A673 (cell line): Measurements from ENCODE around the gene NT5C1B. TPM values are rescaled to one million over a fixed set of nuclear protein-coding genes. Genes with fewer than 3 reads are reported as not detected.

ENCODE experiments used
- BruUV-seq: library from RNA; stranded (reverse); fragments of 400-500 nt; replicated peaks from 2 replicates; lab custom pipeline; 2021; lab: Mats Ljungman, UMichigan
- CTCF ChIA-PET: fragments of 300-600 bp; sonication (Branson Sonifier 250); formaldehyde crosslinking; loops from one replicate; lab custom pipeline; 2022; ENCODE audit warnings: antibody characterized with exemption; lab: Charles Lee
- POLR2A ChIA-PET: fragments of 300-600 bp; sonication (Branson Sonifier 250); formaldehyde crosslinking; loops from one replicate; lab custom pipeline; 2022; ENCODE audit warnings: antibody characterized with exemption; ENCODE audit not compliant: low non-redundant PET; lab: Charles Lee
- DNase-seq: peaks from one replicate; pipeline ENCODE4 v3.0.0-alpha.2; 2015; ENCODE audit warnings: low spot score
- H3K27ac ChIP-seq: fragments of 200-600 bp; sonication (generic); 2 replicates; pipeline ENCODE4 v1.5.1; 2016; ENCODE audit warnings: mixed run types, low read depth, mild to moderate bottlenecking, mixed read lengths, antibody characterized with exemption, low read length; ENCODE audit not compliant: poor library complexity, severe bottlenecking
- H3K27me3 ChIP-seq: fragments of 200-600 bp; sonication (generic); replicated peaks from 2 replicates; pipeline ENCODE4 v1.6.1; 2017; ENCODE audit warnings: mixed run types, low read depth, mild to moderate bottlenecking, mixed read lengths, antibody characterized with exemption, low read length; ENCODE audit not compliant: insufficient read depth, poor library complexity
- H3K36me3 ChIP-seq: fragments of 200-600 bp; sonication (generic); 2 replicates; pipeline ENCODE4 v1.6.1; 2016; ENCODE audit warnings: mixed run types, mild to moderate bottlenecking, mixed read lengths, antibody characterized with exemption, low read length; ENCODE audit not compliant: insufficient read depth, poor library complexity, severe bottlenecking
- H3K4me1 ChIP-seq: fragments of 200-600 bp; sonication (generic); 2 replicates; pipeline ENCODE4 v1.6.1; 2017; ENCODE audit warnings: mixed run types, mild to moderate bottlenecking, mixed read lengths, antibody characterized with exemption, low read length; ENCODE audit not compliant: insufficient read depth, poor library complexity, severe bottlenecking
- H3K4me3 ChIP-seq: fragments of 200-600 bp; sonication (generic); 2 replicates; pipeline ENCODE4 v1.5.1; 2016; ENCODE audit warnings: low read depth, mixed run types, mild to moderate bottlenecking, mixed read lengths, low read length; ENCODE audit not compliant: poor library complexity, severe bottlenecking
- H3K9me3 ChIP-seq: fragments of 200-600 bp; sonication (generic); 2 replicates; pipeline ENCODE4 v1.6.1; 2016; ENCODE audit warnings: mixed run types, low read depth, mild to moderate bottlenecking, mixed read lengths, antibody characterized with exemption, low read length; ENCODE audit not compliant: poor library complexity, severe bottlenecking
- CTCF ChIP-seq: fragments of 300-800, 200-600 bp; sonication (generic); conservative IDR thresholded peaks from 2 replicates; pipeline ENCODE4 v1.5.1; 2017; ENCODE audit warnings: low read depth, mild to moderate bottlenecking, antibody characterized with exemption, low read length, moderate library complexity, mixed read lengths
- EZH2 ChIP-seq: fragments of 200-600 bp; sonication (generic); IDR thresholded peaks from 2 replicates; pipeline ENCODE4 v1.6.1; 2017; ENCODE audit warnings: borderline replicate concordance, low read depth, mild to moderate bottlenecking, mixed read lengths, antibody characterized with exemption, low read length; ENCODE audit not compliant: poor library complexity, severe bottlenecking
- intact Hi-C: fragments of 100-400 bp; cut with micrococcal nuclease; formaldehyde crosslinking; loops from one replicate; pipeline ENCODE4 v1.10.0; 2022; ENCODE audit not compliant: unreplicated experiment
- total RNA-seq: library from RNA; stranded (reverse); gene quantifications from 2 replicates; pipeline ENCODE4 v1.2.3, GENCODE V29; 2021

NT5C1B gene
- total RNA-seq, 1 experiment from 2014 or later: not detected

- no TSS peak for BruUV-seq
- intact Hi-C loops: no loop called here
- CTCF ChIA-PET: no interaction called here
- Histone ChIP-seq H3K4me3 (no peak overlapping the region), H3K27me3 (no peaks in the 10 kb centered on the region), H3K27ac (no peak overlapping the region), H3K36me3 (no peaks in the 10 kb centered on the region), H3K4me1 (peaks cover 22% of the 10 kb centered on the region), H3K9me3 (no peaks in the 10 kb centered on the region)
- TF ChIP-seq CTCF: no peak
- TF ChIP-seq EZH2: no peak
- no peak for DNase-seq
- POLR2A ChIA-PET: interaction anchor here (0.6 kb wide), 1 partner anchor 545 kb away, joined by 3 read pairs; no protein-coding TSS in a partner anchor
These were observed 8.2 kb upstream of the NT5C1B start for GRCh38 chr2:18597618-18598017.

GRCh38 chr2:18596993-18597392 lies 7.6 kb upstream of the NT5C1B start:
- no peak for DNase-seq
- TF ChIP-seq EZH2: no peak
- no peak for TF ChIP-seq CTCF
- no peaks in the 10 kb centered on the region for H3K36me3 ChIP-seq
- no TSS peak for BruUV-seq
- H3K4me3 ChIP-seq: no peak overlapping the region
- intact Hi-C loops: no loop called here
- ChIA-PET POLR2A (no interaction called here), CTCF (no interaction called here)
- no peaks in the 10 kb centered on the region for H3K9me3 ChIP-seq
- H3K4me1 ChIP-seq: peaks cover 22% of the 10 kb centered on the region
- H3K27me3 ChIP-seq: no peaks in the 10 kb centered on the region
- no peak overlapping the region for H3K27ac ChIP-seq

GRCh38 chr2:18593496-18593895 lies 4.1 kb upstream of the NT5C1B start:
- no peak for TF ChIP-seq CTCF
- no peak for TF ChIP-seq EZH2

More at GRCh38 chr2:18593496-18593895, 4.1 kb upstream of the NT5C1B start:
- Histone ChIP-seq H3K9me3 (no peaks in the 10 kb centered on the region), H3K27me3 (no peaks in the 10 kb centered on the region), H3K27ac (no peak overlapping the region), H3K4me3 (no peak overlapping the region), H3K36me3 (no peaks in the 10 kb centered on the region), H3K4me1 (peaks cover 13% of the 10 kb centered on the region)
- DNase-seq: no peak
- intact Hi-C loops: no loop called here
- ChIA-PET CTCF (no interaction called here), POLR2A (no interaction called here)
- no TSS peak for BruUV-seq
